Measurements from ENCODE around the gene ARHGAP1.

The ARHGAP1 gene

GRCh38 chr11:46635557-46636139 is 64.8 kb downstream of the ARHGAP1 start:
- DNase-seq = no peak

- no peak for DNase-seq
Measured at GRCh38 chr11:46633291-46634217, 66.9 kb downstream of the ARHGAP1 start.

GRCh38 chr11:46632502-46632901 is 67.9 kb downstream of the ARHGAP1 start:
- no peak for DNase-seq

- no peak for DNase-seq
Measured at GRCh38 chr11:46631676-46632075, 68.7 kb downstream of the ARHGAP1 start.

- DNase-seq = no peak
Measured at GRCh38 chr11:46630237-46630636, 70.2 kb downstream of the ARHGAP1 start.

- no peak for DNase-seq
Measured at GRCh38 chr11:46628961-46629360, 71.5 kb downstream of the ARHGAP1 start.

Measured in NCI-H526 treated with DMSO at 0.1 percent for 48 hours (cell line).